Occipital lobe (tissue), 2 donors: ENCODE results near the gene KLC4. TPM values are rescaled to one million over a fixed set of nuclear protein-coding genes. Genes with fewer than 3 reads are reported as not detected.

Experiments used
- DNase-seq: peaks from one replicate; lab custom pipeline; 2025; lab: John Stamatoyannopoulos, UW
- total RNA-seq: library from RNA; depleted of rRNA; stranded (reverse); fragments of >200 nt; gene quantifications from one replicate; pipeline ENCODE4 v1.2.3, GENCODE V29; 2014

KLC4 gene
- total RNA-seq = 20.7 TPM

DNA sequence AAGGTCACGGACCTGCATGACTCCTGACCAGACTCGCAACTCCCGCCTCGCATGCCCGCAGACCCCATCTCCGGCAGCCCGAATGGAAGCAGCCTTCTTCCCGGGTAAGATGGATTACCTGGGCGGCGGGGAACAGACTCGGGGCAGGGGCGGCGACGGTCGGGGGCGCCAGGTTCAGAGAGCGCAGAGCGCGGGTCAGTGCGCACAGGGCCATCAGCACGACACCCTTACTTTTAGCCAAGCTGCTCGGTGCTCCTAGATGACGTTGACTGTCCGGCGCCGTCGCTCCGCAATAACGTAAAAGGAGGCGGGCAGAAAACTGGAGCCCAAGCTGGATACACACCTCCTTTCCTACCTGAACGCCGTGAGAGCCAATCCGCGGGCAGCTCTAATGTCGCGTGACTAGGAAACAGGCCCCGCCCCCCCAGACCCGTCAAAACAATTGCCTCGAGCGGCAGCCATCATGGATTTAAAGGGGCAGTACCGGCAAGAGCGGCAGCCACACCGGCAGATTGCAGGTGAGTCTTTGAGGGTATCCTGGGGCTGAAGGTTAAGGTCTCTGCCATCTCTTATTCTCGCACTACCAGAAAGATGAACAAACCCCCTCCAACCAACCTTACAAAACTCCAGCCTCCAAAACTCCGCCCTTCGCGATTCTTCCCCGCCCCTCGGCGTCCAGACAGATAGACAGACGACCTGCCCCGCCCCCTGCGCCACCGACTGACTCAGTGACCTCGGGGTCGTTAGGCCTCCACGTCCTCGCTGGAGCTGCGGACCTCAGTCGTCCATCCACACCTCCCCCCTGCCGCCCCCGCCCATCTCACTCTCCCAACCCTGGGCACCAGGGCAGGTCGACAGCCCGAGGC is at the start of gene KLC4, which contains the start of gene MRPL2:
KLC4 (plus strand) TSS at position 464 of the 866 bp plus-strand sequence. CDS start 1,705 bp downstream, outside the sequence.
MRPL2 (minus strand) TSS at position 267 of the 866 bp plus-strand sequence; CDS start at position 214, 53 bp downstream.
- DNase-seq = peak; percentile 99

DNA sequence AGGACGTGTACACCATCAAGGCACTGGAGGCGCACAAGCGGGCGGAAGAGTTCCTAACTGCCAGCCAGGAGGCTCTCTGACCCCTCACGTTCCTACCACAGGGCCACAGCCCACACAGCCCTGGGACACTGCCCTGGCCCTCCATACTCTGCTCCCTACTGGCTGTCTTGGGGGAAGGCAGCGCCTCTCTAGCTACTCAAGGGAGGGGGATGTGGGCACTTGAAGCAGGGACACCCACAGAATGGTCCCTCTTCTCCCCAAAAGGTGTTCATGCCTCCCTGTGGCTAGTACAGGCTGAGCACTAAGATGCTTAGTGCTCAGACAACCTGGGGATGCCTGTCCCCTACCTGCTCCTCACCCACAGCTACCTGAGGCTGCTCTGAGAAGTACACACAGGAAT is 48.2 kb upstream of the KLC4 start:
- DNase-seq = no peak

DNA sequence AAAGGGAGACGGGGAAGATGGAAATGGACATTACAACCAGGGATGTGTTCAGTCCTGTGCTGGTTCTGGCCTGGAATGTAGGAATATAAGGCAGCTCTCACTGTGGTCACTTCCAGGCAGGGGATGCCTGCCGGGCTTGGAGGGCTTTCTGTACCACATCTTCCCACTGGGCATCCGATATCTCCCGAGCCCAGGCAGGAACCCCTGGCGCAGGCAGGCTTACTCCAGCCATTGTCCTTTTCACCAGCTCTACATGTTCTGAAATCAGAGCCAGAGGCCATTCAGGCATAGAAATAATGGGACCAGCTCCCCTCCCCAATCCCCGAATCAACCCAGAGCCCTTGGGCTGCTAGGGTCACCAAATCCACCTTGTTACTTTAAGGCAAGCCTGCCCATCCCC is 47.1 kb upstream of the KLC4 start:
- no peak for DNase-seq

DNA sequence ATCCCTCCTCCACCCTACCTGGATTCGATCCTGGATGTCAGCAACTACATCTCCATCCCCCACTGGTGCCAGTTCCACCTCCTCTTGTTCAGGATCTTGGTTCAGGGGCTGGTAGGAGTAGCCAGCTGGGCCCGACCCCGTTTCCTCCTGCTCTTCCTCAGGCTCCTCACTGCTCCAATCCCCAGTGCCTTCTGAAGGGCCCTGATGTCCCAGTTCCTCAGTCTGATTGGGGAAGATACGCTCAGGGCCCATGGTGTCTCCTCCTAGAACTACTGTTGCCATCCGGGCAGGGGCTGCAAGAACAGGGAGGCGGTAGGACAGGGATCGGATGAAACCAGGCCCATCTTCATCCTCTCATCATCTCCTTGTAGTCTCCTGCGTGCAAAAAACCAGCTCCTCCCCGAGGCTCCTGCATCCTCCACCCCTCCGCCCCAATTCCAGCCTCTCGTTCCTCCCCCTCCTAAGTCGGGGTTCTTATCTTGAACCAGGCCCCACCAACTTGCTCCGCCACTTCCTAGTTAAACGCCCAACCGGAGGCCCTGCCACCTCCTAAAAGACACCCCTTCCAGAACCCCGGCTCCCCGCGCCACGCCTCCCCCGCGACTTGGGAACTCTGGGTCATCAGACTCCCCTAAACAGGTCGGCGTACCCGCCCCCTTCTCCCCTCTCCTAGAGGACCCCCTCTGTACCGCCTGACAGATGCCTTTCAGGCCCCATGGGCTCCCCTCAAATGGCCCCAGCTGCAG is 46.2 kb upstream of the KLC4 start:
- no peak for DNase-seq

DNA sequence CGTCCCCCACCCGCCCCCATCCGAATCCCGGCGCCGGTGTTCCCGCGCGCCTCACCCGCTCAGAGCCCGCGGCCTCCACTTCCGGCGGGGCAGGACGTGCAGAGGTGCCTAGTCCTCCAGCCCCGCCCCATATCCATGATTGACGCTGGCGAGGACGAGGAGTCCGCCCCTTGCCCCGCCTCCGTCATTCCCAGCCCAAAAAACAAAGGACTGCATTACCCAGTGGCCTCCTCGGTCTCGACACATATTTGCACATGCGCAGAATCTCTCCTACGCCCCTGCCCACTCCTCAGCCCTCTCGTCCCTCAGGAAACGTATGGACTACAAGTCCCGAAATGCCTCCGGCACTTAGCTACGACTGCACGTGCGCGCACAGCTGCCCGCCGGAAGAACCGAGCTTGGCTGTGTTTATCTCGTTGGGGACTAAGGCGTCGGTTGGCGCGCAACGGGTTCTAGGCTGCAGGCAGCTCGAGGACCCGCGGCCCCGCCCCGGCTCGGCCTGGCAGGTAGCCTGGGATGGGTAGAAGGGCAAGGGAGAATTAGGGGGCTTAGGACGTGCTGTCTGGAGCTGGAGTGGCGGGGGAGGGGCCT is 45.5 kb upstream of the KLC4 start, which contains the start of the genes KLHDC3 and MEA1:
KLHDC3 (plus strand) TSS at position 407 of the 591 bp plus-strand sequence. CDS start 2,944 bp downstream, outside the sequence.
MEA1 (minus strand) TSS at position 104 of the 591 bp plus-strand sequence. CDS start 133 bp downstream, outside the sequence.
- peak; percentile 99 for DNase-seq

DNA sequence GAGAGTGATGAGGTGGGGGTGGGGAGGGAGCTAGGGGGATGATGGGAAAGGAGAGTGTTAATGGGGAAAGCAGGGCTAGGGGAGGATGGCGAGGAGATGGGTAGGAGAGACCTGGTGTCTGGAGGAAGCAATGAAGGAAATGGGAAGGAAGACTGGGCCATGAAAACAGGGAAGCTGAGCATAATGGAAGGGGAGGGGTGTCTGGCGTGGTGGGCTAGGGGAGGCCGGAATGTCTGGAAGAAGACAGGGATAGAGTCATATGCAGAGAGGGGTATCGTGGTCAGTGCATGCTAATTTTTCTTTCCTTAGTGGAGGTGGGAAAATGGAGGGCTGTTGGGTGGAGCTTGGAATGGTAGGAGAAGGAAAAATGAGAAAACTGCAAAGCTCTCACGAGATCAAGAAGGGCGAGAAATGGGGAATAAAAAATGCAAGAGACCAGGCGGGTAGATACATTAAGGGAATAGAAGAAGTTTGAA is 45.0 kb upstream of the KLC4 start:
- DNase-seq = no peak

DNA sequence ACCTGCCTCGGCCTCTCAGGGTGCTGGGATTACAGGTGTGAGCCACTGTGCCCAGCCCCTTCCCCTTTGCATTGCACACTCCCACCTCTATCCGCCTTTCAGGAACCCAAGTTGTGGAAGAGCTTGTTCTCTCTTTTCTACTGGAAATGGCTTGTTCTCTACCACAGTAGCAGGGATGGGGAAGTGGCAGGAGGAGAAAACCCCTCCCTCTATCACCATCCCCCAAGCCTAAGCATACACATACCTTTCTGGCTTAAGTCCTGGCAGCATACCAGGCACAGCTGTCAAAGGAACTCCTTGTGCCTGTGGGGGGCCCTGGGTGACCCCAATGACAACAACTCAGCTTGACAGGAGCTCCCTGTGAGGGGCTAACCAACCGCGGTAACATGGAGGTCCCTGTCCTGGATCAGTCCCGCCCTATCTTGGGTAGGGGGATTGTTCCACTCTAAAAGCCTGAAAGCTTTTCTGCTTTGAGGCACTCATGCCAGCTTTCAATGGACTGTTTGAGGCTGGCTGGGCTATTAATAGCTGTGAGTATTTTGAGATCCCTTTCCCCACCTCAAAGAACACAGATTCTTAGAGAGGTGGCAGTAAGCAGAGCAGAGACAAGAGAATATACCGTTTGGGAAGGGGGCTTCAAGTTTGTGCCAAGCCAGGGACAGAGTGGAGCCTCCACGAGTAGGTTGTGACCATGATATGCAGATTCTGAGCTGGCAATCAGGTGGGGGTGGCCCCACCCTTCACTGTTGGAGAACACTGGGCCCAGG is 43.1 kb upstream of the KLC4 start:
- no peak for DNase-seq

DNA sequence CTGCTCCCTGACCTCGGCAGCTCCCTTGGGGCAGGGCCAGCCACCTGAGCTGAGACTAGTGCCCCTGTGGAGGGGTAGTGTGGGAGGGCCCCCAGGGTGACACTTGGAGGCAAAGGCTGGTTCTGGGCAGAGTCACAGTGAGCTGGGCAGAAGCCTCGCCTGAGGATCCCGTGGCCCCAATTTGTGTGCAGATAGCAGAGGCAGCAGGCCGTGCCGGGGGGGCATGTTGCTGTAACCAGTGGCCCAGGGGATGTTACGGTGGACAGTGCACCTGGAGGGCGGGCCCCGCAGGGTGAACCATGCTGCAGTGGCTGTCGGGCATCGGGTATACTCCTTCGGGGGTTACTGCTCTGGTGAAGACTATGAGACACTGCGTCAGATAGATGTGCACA is 42.5 kb upstream of the KLC4 start:
- no peak for DNase-seq

DNA sequence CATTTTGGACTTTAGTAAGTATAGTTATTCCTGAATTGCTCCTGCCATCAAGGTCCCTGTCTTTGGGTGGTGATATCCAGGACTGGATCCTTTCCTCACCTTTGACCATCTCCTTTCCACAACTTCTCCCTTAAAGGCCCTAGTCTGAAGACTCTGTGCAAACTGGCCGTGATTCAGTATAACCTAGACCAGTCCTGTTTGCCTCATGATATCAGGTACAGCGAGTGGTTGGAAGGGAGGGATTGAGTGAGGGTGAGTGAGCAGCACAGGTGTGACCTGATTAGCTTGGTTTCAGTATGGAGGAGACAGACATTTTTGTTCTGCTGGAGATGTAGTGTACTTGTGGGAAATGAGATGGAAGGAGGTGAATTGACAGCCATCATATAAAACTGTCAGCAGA is 40.3 kb upstream of the KLC4 start:
- DNase-seq = no peak

DNA sequence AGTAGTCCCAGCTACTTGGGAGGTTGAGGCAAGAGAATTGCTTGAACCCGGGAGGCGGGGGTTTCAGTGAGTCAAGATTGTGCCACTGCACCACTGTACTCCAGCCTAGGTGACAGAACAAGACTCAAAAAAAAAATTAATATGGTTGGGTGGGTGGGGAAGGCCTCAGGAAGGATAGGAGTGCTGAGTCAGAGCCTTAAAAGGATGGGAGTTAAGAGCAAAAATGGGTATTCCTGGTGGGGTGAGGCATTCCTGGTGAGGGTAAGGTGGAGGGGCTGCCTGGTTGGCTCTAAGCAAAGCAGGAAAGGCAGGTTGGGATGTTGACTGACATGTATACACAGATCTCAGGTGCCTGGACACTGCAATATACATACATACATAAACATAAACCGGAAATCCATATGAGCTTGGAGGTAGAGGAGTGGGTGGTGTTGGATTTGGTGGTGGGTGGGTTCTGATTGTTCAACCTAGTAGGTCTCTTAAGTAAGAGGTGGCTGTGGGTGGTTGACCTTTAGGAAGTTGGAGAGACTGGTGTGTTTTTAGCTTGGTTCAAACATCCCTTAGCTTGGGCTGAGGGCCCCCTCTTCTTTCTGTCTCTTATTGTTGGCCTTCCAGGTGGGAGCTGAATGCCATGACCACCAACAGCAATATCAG is 39.3 kb upstream of the KLC4 start:
- DNase-seq = no peak

DNA sequence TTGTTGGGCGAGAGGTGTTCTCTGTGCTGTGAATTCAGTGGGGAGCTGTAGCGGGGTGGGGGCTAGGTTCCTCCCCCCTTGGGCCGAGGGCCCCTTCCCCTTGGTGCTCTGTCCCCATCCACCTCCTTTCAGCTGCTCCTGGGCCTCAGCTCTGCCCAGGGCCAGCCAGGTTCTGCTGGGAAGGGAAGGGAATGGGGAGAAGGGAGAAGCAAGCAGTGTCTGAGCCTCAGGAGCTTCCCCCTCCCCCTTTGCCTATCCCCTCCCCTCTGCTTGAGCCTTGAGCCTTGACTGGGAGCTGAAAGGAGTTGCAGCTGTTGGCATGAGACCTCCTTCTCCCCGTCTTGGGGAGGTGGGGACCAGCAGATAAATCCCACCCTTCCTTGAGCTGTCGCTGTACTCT is 38.6 kb upstream of the KLC4 start:
- DNase-seq = no peak

DNA sequence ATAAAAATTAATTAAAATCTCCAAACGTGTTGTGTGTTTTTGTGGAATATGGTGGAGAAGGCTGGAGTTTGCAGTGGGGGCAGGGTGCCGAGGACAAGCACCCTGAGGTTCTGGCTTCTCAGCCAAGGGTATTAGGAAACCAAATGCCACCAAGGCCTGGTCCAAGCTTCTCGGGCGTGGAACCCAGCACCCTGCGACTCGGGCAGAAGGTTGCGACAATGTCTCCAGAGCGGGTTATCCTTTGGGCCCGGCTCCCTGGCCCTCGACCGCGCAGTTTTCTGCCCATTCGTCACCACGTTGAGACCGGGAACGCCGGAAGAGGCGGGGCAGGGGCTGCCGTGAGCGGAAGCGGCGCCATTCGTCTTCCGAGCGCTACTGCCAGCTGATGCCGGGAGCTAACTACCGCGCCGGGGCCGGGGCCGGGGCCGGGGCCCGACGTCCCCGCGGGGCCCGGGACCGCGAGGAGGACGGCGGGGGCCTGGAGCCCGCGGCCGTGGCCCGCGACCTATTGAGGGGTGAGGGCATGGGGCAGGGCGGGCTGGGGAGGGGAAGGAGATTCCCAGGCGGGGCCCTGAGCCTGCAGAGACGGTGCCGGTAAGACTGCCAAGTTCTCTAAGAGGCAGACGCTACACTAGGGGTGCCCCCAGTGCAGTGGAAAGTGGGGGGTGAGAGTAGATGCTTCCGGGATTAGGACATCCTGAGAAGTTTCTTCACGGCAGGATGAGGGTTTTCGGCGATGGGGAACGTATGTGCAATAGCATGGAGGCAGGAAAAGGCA is 38.0 kb upstream of the KLC4 start, which contains the start of gene RRP36:
RRP36 (plus strand) TSS at position 354 of the 778 bp plus-strand sequence; CDS start at position 386, 32 bp downstream.
- peak; percentile 71 for DNase-seq

DNA sequence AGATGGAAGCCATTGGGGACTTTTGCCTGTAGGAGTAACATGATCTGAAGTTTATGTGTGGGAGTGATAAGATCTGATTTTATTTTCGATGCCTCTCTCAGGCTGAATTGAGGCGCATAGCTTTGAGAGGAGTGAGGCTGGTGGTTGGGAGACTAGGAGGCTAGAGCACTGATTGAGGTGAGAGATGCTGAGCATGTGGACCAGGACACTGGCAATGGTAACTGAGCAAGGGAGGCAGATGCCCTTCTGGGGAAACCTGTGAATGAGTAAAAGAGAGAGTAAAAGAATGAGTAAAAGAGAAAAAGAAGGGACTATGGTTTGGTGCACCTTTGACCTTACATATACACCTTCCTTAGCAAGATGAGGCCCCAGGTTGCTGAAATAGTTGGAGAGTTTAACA is 35.0 kb upstream of the KLC4 start:
- DNase-seq = no peak

DNA sequence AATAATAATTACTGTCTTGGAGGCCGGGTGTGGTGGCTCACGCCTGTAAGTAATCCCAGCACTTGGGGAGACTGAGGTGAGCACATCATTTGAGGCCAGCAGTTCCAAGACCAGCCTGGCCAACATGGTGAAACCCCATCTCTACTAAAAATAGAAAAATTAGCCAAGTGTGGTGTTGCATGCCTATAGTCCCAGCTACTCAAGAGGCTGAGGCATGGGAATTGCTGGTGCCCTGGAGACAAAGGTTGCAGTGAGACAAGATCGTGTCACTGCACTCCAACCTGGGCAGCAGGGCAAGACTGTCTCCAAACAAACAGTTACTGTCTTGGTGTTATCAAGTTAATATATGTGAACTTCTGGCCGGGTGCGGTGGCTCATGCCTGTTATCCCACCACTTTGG is 33.1 kb upstream of the KLC4 start:
- no peak for DNase-seq

DNA sequence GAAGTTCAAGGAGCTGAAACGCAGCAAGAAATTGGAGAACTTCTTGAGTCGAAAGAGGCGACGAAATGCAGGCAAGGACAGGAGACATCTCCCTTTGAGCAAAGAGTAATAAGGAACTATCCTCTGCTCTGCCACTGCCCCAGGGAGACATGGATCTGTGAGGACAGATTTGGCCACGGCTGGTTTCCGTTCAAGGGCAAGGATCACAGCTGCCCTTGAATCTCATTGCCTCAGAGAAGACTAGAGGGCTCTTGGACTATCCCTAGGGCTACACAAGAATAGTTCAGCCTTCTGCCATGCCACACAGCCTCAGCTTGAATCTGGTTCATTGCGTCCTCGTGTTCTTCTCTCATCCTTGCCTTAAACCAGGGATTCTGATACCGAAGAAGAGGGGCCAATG is 30.3 kb upstream of the KLC4 start:
- no peak for DNase-seq

DNA sequence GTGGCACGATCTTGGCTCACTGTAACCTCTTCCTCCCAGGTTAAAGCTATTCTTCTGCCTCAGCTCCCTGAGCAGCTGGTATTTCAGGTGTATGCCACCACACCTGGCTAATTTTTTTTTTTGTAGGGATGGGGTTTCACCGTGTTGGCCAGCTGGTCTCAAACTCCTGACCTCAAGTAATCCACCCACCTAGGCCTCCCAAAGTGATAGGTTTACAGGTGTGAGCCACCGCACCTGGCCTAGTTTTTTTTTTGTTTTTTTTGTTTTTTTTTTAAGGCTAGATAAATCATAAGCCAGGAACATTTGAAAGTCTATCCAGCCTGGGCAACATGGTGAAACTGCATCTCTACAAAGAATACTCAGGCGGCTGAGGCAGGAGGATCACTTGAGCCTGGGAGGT is 27.1 kb upstream of the KLC4 start:
- no peak for DNase-seq

DNA sequence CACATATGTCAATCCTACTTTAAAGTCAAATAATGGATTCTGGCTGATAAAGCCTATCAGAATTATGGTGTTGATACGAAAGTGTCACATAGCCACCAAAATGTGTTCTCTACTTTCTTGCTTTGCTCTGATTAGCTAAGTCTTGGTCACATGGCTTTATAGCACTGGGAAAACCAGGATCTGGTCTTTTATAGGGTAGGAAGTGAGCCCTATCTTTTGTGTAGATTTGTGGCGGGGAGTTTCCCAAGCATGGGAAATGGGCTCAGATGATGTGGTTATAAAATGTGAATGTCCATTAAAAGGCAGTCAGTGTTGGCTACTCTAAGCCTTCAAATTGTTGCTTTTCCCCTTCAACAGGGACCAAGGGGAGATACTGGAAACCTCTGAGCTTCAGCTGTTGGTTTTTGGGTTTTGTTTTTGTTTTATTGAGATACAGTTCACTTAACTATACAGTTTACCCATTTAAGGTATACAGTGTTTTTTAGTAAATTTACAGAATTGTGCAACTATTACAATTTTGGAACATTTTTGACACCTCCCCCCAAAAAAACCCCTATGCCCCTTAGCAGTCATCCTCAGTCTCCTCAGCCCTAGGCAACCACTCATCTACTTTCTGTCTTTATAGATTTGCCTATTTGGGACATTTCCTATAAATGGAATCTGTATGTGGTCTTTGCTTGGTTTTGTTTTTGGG is 25.8 kb upstream of the KLC4 start:
- DNase-seq = no peak

DNA sequence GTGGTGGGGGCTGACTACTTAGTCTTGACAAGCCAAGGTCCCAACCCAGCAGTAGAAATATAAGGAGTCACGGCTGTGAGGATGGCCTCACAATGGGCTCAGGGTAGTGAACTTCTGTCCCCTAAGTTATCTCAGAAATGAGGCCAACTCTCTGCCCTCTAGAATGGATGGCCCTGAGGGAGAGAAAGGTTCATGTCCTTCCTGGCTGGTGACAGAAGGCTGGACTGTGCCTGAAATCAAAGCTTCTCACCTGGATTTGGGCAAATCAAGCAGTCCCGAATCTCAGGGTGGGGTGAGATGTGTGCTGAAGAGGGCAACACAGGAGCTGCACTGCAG is 25.3 kb upstream of the KLC4 start:
- DNase-seq = no peak
